Frontal cortex (tissue), 4 donors: Measurements from ENCODE around the gene ZSCAN9. TPM values are rescaled to one million over a fixed set of nuclear protein-coding genes. Genes with fewer than 3 reads are reported as not detected.

ENCODE experiments used
- DNase-seq, 2 donors: peaks; one replicate each; pipeline ENCODE4 v3.0.0; 2012; ENCODE audit warnings: low spot score in 2 of 2
- FAIRE-seq: peaks from 2 replicates; lab custom pipeline; 2012; peaks lifted over from hg19 to GRCh38; lab: Jason Lieb, UNC
- total RNA-seq: library from RNA; depleted of rRNA; stranded (reverse); fragments of >200 nt; gene quantifications from one replicate; pipeline ENCODE4 v1.2.3, GENCODE V29; 2014
- donor health status: control.
- donor health status: control.
- donor health status: control.

Gene ZSCAN9
- total RNA-seq, 1 donor from 2014 or later = 45.7 TPM

GRCh38 chr6:28263922-28264321, 38.8 kb downstream of the ZSCAN9 start:
- DNase-seq (no peak), FAIRE-seq (no peak)

GRCh38 chr6:28264834-28265401, 39.8 kb downstream of the ZSCAN9 start:
- DNase-seq (no peak), FAIRE-seq (no peak)

GRCh38 chr6:28266563-28266961, 41.5 kb downstream of the ZSCAN9 start:
- DNase-seq = no peak
- peak; percentile 3 for FAIRE-seq

DNA sequence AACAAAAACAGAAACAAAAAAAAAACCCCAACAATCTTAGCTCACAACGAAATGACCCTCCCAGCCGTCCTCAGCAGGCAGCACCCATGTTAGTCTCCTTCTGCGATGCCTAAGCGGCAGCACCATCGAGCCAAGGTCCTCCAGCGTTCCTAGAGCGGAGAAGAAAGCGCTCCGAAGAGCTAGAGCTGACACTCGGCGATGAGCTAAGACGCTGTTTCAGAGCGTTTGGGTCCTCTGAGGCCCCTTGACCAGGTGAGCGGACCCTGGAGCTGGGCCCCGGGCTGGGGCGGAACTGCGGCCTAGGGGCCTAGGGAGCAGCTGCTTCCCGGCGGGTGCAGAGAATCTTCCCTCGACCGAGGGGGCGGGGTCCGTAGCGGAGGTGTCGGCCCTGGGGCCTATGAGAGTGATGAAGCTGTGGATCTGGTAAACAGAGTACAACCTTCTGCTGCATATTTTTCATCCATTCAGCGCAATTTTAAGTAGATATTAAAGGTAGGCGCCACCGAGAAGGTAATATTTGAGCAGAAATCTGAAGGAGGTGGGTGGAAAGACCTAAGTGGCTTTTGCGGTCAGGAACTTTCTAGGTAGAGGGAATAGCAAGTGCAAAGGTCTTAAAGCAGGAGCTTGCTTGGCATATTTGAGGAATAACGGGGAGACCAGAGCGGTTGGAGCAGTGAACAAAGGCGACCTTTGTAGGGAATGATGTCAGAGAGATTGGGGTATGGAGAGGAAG, 42.1 kb downstream of the ZSCAN9 start, which contains the start of gene ZSCAN26:
Gene ZSCAN26 (plus strand): TSS at position 182 of the 733 bp plus-strand sequence. CDS start 4,777 bp downstream, outside the sequence.
- DNase-seq (peak; percentile 56 to 69), FAIRE-seq (no peak)

- no peak for DNase-seq
- FAIRE-seq = no peak
These were observed 42.6 kb downstream of the ZSCAN9 start for GRCh38 chr6:28267695-28268059.

- FAIRE-seq = no peak
- DNase-seq = no peak
These were observed 44.4 kb downstream of the ZSCAN9 start for GRCh38 chr6:28269492-28269891.

DNA sequence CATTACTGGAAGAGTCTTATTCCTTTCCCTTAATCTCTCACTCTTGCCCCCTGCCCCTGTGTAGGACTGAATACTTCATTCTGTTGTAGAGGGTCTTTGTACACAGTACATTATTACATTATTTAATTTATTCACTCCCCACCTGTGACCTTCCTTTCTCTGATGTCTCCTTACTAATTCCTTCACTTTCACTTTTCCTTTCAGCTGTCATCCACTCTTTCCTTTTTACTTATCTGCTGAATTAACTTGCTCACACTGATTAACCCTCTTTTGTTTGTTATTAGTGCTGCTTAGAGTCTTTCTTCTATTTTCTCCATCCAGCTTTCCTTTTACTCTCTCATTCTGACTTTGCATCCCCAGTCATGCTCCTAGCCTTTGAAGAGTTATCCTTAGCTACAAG, 49.8 kb downstream of the ZSCAN9 start:
- no peak for DNase-seq
- no peak for FAIRE-seq

GRCh38 chr6:28277746-28278145, 52.7 kb downstream of the ZSCAN9 start:
- FAIRE-seq (no peak), DNase-seq (no peak)

- FAIRE-seq = no peak
- no peak for DNase-seq
These were observed 55.7 kb downstream of the ZSCAN9 start for GRCh38 chr6:28280595-28281287.

- no peak for FAIRE-seq
- peak in 1 of 2 donors; percentile 58 for DNase-seq
These were observed 56.4 kb downstream of the ZSCAN9 start, which contains the start of gene PGBD1 for GRCh38 chr6:28281288-28282064. TSS of gene PGBD1 (plus strand) at chr6:28281572. CDS start at chr6:28283814, 2,242 bp downstream.

DNA sequence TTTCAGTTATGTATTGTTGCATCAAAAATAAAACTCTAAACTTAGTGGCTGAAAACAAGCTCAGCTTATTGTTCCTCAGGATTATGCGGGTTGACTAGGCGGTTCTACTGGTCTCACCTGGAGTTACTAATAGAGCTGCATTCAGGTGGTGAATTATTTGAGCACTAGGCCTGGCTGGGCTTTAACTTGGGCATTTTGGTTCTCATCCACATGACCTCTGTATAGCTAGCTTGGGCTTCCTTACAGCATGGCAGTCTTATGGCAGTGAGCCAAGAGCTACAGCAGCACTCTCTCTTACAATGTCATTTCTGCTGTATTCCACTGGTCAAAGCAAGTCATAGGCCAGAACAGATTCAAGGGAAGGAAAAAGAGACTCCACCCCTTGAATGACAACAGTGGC, 57.9 kb downstream of the ZSCAN9 start:
- no peak for FAIRE-seq
- DNase-seq = no peak

Other genes starting within 250 kb of the ZSCAN9 start
- 1.2 TPM for gene ZNF165, start 144.7 kb upstream of the ZSCAN9 start, total RNA-seq
- gene ZSCAN16, start 100.7 kb upstream of the ZSCAN9 start, total RNA-seq = 14.3 TPM
- 15.9 TPM for gene ZKSCAN8, start 83.4 kb upstream of the ZSCAN9 start, total RNA-seq
- 9.4 TPM for gene ZKSCAN4, start 27.0 kb downstream of the ZSCAN9 start, total RNA-seq
- 3.7 TPM for gene NKAPL, start 34.0 kb downstream of the ZSCAN9 start, total RNA-seq
- 36.3 TPM for gene ZSCAN26, start 41.9 kb downstream of the ZSCAN9 start, total RNA-seq
- gene PGBD1, start 56.3 kb downstream of the ZSCAN9 start, total RNA-seq = 19.2 TPM
- 13.5 TPM for gene ZSCAN31, start 110.9 kb downstream of the ZSCAN9 start, total RNA-seq
- 7.3 TPM for gene ZKSCAN3, start 124.7 kb downstream of the ZSCAN9 start, total RNA-seq
- gene ZSCAN12, start 174.5 kb downstream of the ZSCAN9 start, total RNA-seq = 18.8 TPM
- gene ZSCAN23, start 218.2 kb downstream of the ZSCAN9 start, total RNA-seq = 11.0 TPM